Caco-2 (cell line): ENCODE measurements around the gene COX18. TPM values are rescaled to one million over a fixed set of nuclear protein-coding genes. Genes with fewer than 3 reads are reported as not detected.

Experiments
- BruUV-seq: library from RNA; stranded (reverse); fragments of 400-500 nt; replicated peaks from 2 replicates; lab custom pipeline; 2021; lab: Mats Ljungman, UMichigan
- CTCF ChIA-PET: fragments of 300-600 bp; sonication (Branson Sonifier 250); formaldehyde crosslinking; loops from one replicate; lab custom pipeline; 2022; ENCODE audit warnings: antibody characterized with exemption; lab: Charles Lee
- POLR2A ChIA-PET: fragments of 300-600 bp; sonication (Branson Sonifier 250); formaldehyde crosslinking; loops from one replicate; lab custom pipeline; 2022; ENCODE audit warnings: antibody characterized with exemption; lab: Charles Lee
- DNase-seq, 2 experiments: peaks; one replicate each; pipeline versions ENCODE4 v3.0.0 to v3.0.0-alpha.2; 2020 to 2022
- H3K27me3 ChIP-seq: replicated peaks from 2 replicates; pipeline ENCODE4 v1.6.0; 2011; ENCODE audit warnings: low read length; ENCODE audit not compliant: control insufficient read depth, insufficient read depth
- H3K36me3 ChIP-seq: 2 replicates; pipeline ENCODE4 v1.5.1; 2011; ENCODE audit warnings: low read length; ENCODE audit not compliant: control insufficient read depth, insufficient read depth
- H3K4me1 ChIP-seq: fragments of 250-450 bp; sonication (Bioruptor Pico); 2 replicates; pipeline ENCODE4 v1.5.1; 2020; ENCODE audit warnings: mild to moderate bottlenecking
- H3K4me3 ChIP-seq: 2 replicates; pipeline ENCODE4 v1.5.1; 2011; ENCODE audit warnings: low read depth, mild to moderate bottlenecking, control low read depth, low read length
- H3K9me3 ChIP-seq: fragments of 250-450 bp; sonication (Bioruptor Pico); 2 replicates; pipeline ENCODE4 v1.5.1; 2020; ENCODE audit warnings: mild to moderate bottlenecking, moderate library complexity
- H3K27ac Mint-ChIP-seq: one replicate; pipeline ENCODE4 v1.8.0; 2022; ENCODE audit warnings: mixed read lengths; ENCODE audit not compliant: unreplicated experiment
- H3K27me3 Mint-ChIP-seq: one replicate; pipeline ENCODE4 v1.8.0; 2022; ENCODE audit warnings: mixed read lengths; ENCODE audit not compliant: insufficient read depth, unreplicated experiment
- H3K36me3 Mint-ChIP-seq: one replicate; pipeline ENCODE4 v1.8.0; 2022; ENCODE audit warnings: mild to moderate bottlenecking, mixed read lengths; ENCODE audit not compliant: insufficient read depth, unreplicated experiment
- H3K4me1 Mint-ChIP-seq: one replicate; pipeline ENCODE4 v1.8.0; 2022; ENCODE audit warnings: low read depth, mixed read lengths; ENCODE audit not compliant: unreplicated experiment
- H3K4me3 Mint-ChIP-seq: one replicate; pipeline ENCODE4 v1.8.0; 2022; ENCODE audit warnings: mild to moderate bottlenecking, moderate library complexity, mixed read lengths; ENCODE audit not compliant: unreplicated experiment
- H3K9me3 Mint-ChIP-seq: one replicate; pipeline ENCODE4 v1.8.0; 2022; ENCODE audit warnings: mixed read lengths; ENCODE audit not compliant: unreplicated experiment
- CTCF ChIP-seq, 2 experiments: fragments of 200-600 bp in 1 of 2; IDR thresholded peaks; 1 replicate in 1 of 2; 2 replicates in 1 of 2; pipeline versions ENCODE4 v1.5.1 to v1.8.0; 2011 to 2022; ENCODE audit warnings: antibody characterized with exemption in 1 of 2, control low read depth in 1 of 2, inconsistent platforms in 1 of 2, low read depth in 1 of 2, low read length in 1 of 2, mild to moderate bottlenecking in 1 of 2, moderate library complexity in 1 of 2; ENCODE audit not compliant: insufficient read depth in 1 of 2, severe bottlenecking in 1 of 2, unreplicated experiment in 1 of 2
- intact Hi-C: fragments of 100-400 bp; cut with micrococcal nuclease; formaldehyde crosslinking; loops from one replicate; pipeline ENCODE4 v1.10.0; 2022; ENCODE audit not compliant: unreplicated experiment
- total RNA-seq: library from RNA; stranded (reverse); gene quantifications from 2 replicates; pipeline ENCODE4 v1.2.3, GENCODE V29; 2022

Gene COX18
- total RNA-seq, 1 experiment from 2014 or later, result 11.6 TPM

GRCh38 chr4:73011629-73011985 lies 57.9 kb downstream of the COX18 start:
- no peak overlapping the region for H3K4me3 Mint-ChIP-seq
- ChIA-PET CTCF (no interaction called here), POLR2A (no interaction called here)
- H3K9me3 Mint-ChIP-seq, result no peaks in the 10 kb centered on the region
- no peaks in the 10 kb centered on the region for H3K4me1 Mint-ChIP-seq
- intact Hi-C loops, result no loop called here
- H3K27ac Mint-ChIP-seq, result no peak overlapping the region
- peaks cover 14% of the 10 kb centered on the region for H3K27me3 Mint-ChIP-seq
- no peak for DNase-seq
- no peaks in the 10 kb centered on the region for H3K36me3 Mint-ChIP-seq
- Histone ChIP-seq H3K9me3 (no peaks in the 10 kb centered on the region), H3K4me1 (no peaks in the 10 kb centered on the region), H3K4me3 (no peak overlapping the region), H3K36me3 (no peaks in the 10 kb centered on the region), H3K27me3 (no peaks in the 10 kb centered on the region)
- BruUV-seq, result no TSS peak
- TF ChIP-seq CTCF (IDR thresholded peaks at IDR 0.05; ENCODE audit: insufficient read depth in 1 of 2, low read depth in 1 of 2, low read length in 1 of 2, severe bottlenecking in 1 of 2, unreplicated experiment in 1 of 2), result no peak

GRCh38 chr4:73010789-73011628 lies 58.5 kb downstream of the COX18 start:
- H3K9me3 ChIP-seq, result no peaks in the 10 kb centered on the region
- no TSS peak for BruUV-seq
- Mint-ChIP-seq H3K27ac (no peak overlapping the region), H3K9me3 (no peaks in the 10 kb centered on the region), H3K4me3 (no peak overlapping the region), H3K4me1 (no peaks in the 10 kb centered on the region), H3K27me3 (peaks cover 18% of the 10 kb centered on the region), H3K36me3 (no peaks in the 10 kb centered on the region)
- ChIA-PET CTCF (no interaction called here), POLR2A (no interaction called here)
- H3K4me3 ChIP-seq, result no peak overlapping the region
- no peaks in the 10 kb centered on the region for H3K36me3 ChIP-seq
- intact Hi-C loops, result no loop called here
- H3K4me1 ChIP-seq, result no peaks in the 10 kb centered on the region
- no peak for DNase-seq
- H3K27me3 ChIP-seq, result no peaks in the 10 kb centered on the region
- no peak for TF ChIP-seq CTCF (IDR thresholded peaks at IDR 0.05; ENCODE audit: insufficient read depth in 1 of 2, low read depth in 1 of 2, low read length in 1 of 2, severe bottlenecking in 1 of 2, unreplicated experiment in 1 of 2)

- Histone ChIP-seq H3K9me3 (no peaks in the 10 kb centered on the region), H3K4me1 (no peaks in the 10 kb centered on the region), H3K4me3 (no peak overlapping the region), H3K36me3 (no peaks in the 10 kb centered on the region), H3K27me3 (no peaks in the 10 kb centered on the region)
- no peak overlapping the region for H3K4me3 Mint-ChIP-seq
- H3K27me3 Mint-ChIP-seq, result peaks cover 16% of the 10 kb centered on the region
- no peak overlapping the region for H3K27ac Mint-ChIP-seq
- ChIA-PET CTCF (no interaction called here), POLR2A (no interaction called here)
- no peaks in the 10 kb centered on the region for H3K36me3 Mint-ChIP-seq
- no peaks in the 10 kb centered on the region for H3K9me3 Mint-ChIP-seq
- intact Hi-C loops, result no loop called here
- BruUV-seq, result no TSS peak
- H3K4me1 Mint-ChIP-seq, result no peaks in the 10 kb centered on the region
- no peak for TF ChIP-seq CTCF (IDR thresholded peaks at IDR 0.05; ENCODE audit: insufficient read depth in 1 of 2, low read depth in 1 of 2, low read length in 1 of 2, severe bottlenecking in 1 of 2, unreplicated experiment in 1 of 2)
- no peak for DNase-seq
Observed at GRCh38 chr4:73007526-73008100, 61.9 kb downstream of the COX18 start.
